Mesendoderm (in vitro differentiated cells): ENCODE results near the gene ARID1B.

Experiments used
- DNase-seq: peaks from one replicate; pipeline ENCODE4 v3.0.0; 2013
- H2AK5ac ChIP-seq: 2 replicates; pipeline ENCODE4 v1.6.1; 2013; ENCODE audit warnings: low read length, inconsistent platforms
- H2BK120ac ChIP-seq: 2 replicates; pipeline ENCODE4 v1.6.1; 2013; ENCODE audit warnings: low read depth, mild to moderate bottlenecking, low read length, moderate library complexity, mixed read lengths
- H2BK15ac ChIP-seq: replicated peaks from 2 replicates; pipeline ENCODE4 v1.6.1; 2013; ENCODE audit warnings: low read depth, mild to moderate bottlenecking, moderate library complexity
- H2BK5ac ChIP-seq: 2 replicates; pipeline ENCODE4 v1.6.1; 2013; ENCODE audit warnings: low read length, inconsistent platforms
- H3K18ac ChIP-seq: 2 replicates; pipeline ENCODE4 v1.6.1; 2013; ENCODE audit warnings: mild to moderate bottlenecking, low read length, mixed read lengths
- H3K23ac ChIP-seq: one replicate; pipeline ENCODE4 v1.6.1; 2013; ENCODE audit warnings: low read length
- H3K27ac ChIP-seq: 2 replicates; pipeline ENCODE4 v1.5.1; 2013; ENCODE audit warnings: low read depth, mild to moderate bottlenecking, inconsistent platforms, low read length, moderate library complexity
- H3K27me3 ChIP-seq: 2 replicates; pipeline ENCODE4 v1.6.1; 2013; ENCODE audit warnings: low read length, control low read depth, mild to moderate bottlenecking, inconsistent platforms; ENCODE audit not compliant: insufficient read depth, poor library complexity
- H3K36me3 ChIP-seq: 2 replicates; pipeline ENCODE4 v1.6.1; 2013; ENCODE audit warnings: low read length, inconsistent platforms; ENCODE audit not compliant: control insufficient read depth, insufficient read depth
- H3K4ac ChIP-seq: one replicate; pipeline ENCODE4 v1.6.1; 2013; ENCODE audit warnings: low read depth, mild to moderate bottlenecking, low read length, moderate library complexity
- H3K4me1 ChIP-seq: 2 replicates; pipeline ENCODE4 v1.6.1; 2013; ENCODE audit warnings: low read depth, low read length, inconsistent platforms; ENCODE audit not compliant: control insufficient read depth
- H3K4me2 ChIP-seq: 2 replicates; pipeline ENCODE4 v1.6.1; 2013; ENCODE audit warnings: low read length
- H3K4me3 ChIP-seq: 2 replicates; pipeline ENCODE4 v1.5.1; 2013; ENCODE audit warnings: mild to moderate bottlenecking, low read length
- H3K56ac ChIP-seq: one replicate; pipeline ENCODE4 v1.6.1; 2013; ENCODE audit warnings: low read length
- H3K79me1 ChIP-seq: 2 replicates; pipeline ENCODE4 v1.6.1; 2013; ENCODE audit warnings: low read length, inconsistent platforms
- H3K79me2 ChIP-seq: 2 replicates; pipeline ENCODE4 v1.6.1; 2013; ENCODE audit warnings: mild to moderate bottlenecking, low read length; ENCODE audit not compliant: control insufficient read depth, insufficient read depth
- H3K9ac ChIP-seq: 2 replicates; pipeline ENCODE4 v1.6.1; 2013; ENCODE audit warnings: low read length, inconsistent platforms
- H4K5ac ChIP-seq: one replicate; pipeline ENCODE4 v1.6.1; 2013; ENCODE audit warnings: low read length
- H4K8ac ChIP-seq: one replicate; pipeline ENCODE4 v1.6.1; 2013; ENCODE audit warnings: low read depth, mild to moderate bottlenecking, control low read depth, low read length, moderate library complexity
- WGBS: extraction: QIAGEN DNeasy Blood & Tissue Kit; methylation state at CpG from one replicate; pipeline ENCODE4 v1.1.7; 2013; ENCODE audit warnings: low lambda C conversion rate, missing lambda C conversion rate; ENCODE audit not compliant: insufficient coverage; ENCODE audit errors: extremely low coverage; 5-methylcytosine and 5-hydroxymethylcytosine counted together

The ARID1B gene

GRCh38 chr6:157024745-157025144 is 247.6 kb downstream of the ARID1B start:
- Histone ChIP-seq H4K8ac (no peak overlapping the region), H3K79me2 (peaks cover 22% of the 10 kb centered on the region), H3K18ac (no peak overlapping the region), H3K27me3 (no peaks in the 10 kb centered on the region), H2AK5ac (no peak overlapping the region), H3K36me3 (no peaks in the 10 kb centered on the region), H4K5ac (no peak overlapping the region), H2BK5ac (no peak overlapping the region), H3K9ac (no peak overlapping the region), H3K56ac (no peak overlapping the region), H3K4me1 (no peaks in the 10 kb centered on the region), H3K27ac (no peak overlapping the region), H3K4me3 (no peak overlapping the region), H3K4ac (no peak overlapping the region), H3K4me2 (no peak overlapping the region), H2BK120ac (no peak overlapping the region), H3K23ac (no peak overlapping the region), H3K79me1 (peaks cover 5% of the 10 kb centered on the region), H2BK15ac (no peak overlapping the region)
- DNase-seq = no peak
- no CpG with 5 or more reads among the region's 3 CpGs for WGBS

- no peak overlapping the region for H2BK15ac ChIP-seq
- H3K56ac ChIP-seq = no peak overlapping the region
- H4K8ac ChIP-seq = no peak overlapping the region
- H3K27ac ChIP-seq = no peak overlapping the region
- H2BK5ac ChIP-seq = no peak overlapping the region
- no peaks in the 10 kb centered on the region for H3K36me3 ChIP-seq
- peaks cover 9% of the 10 kb centered on the region for H3K79me1 ChIP-seq
- H3K4ac ChIP-seq = no peak overlapping the region
- no peak overlapping the region for H4K5ac ChIP-seq
- no peak overlapping the region for H2AK5ac ChIP-seq
- no peak overlapping the region for H3K23ac ChIP-seq
- peaks cover 27% of the 10 kb centered on the region for H3K79me2 ChIP-seq
- no peak overlapping the region for H3K4me2 ChIP-seq
- H3K18ac ChIP-seq = no peak overlapping the region
- no CpG with 5 or more reads among the region's 1 CpG for WGBS
- H3K4me3 ChIP-seq = no peak overlapping the region
- no peaks in the 10 kb centered on the region for H3K4me1 ChIP-seq
- DNase-seq = no peak
- no peak overlapping the region for H3K9ac ChIP-seq
- H3K27me3 ChIP-seq = no peaks in the 10 kb centered on the region
- no peak overlapping the region for H2BK120ac ChIP-seq
Observed at GRCh38 chr6:157025437-157025836, 248.3 kb downstream of the ARID1B start.

GRCh38 chr6:157029980-157030690 is 253.0 kb downstream of the ARID1B start:
- H4K5ac ChIP-seq = no peak overlapping the region
- no peak overlapping the region for H4K8ac ChIP-seq
- H3K79me1 ChIP-seq = peaks cover 8% of the 10 kb centered on the region
- no peak overlapping the region for H3K4me2 ChIP-seq
- peaks cover 2% of the 10 kb centered on the region for H3K4me1 ChIP-seq
- no peak overlapping the region for H3K23ac ChIP-seq
- no peak for DNase-seq
- H3K27ac ChIP-seq = no peak overlapping the region
- no CpG with 5 or more reads among the region's 4 CpGs for WGBS
- no peak overlapping the region for H3K4me3 ChIP-seq
- H3K27me3 ChIP-seq = no peaks in the 10 kb centered on the region
- no peak overlapping the region for H3K56ac ChIP-seq
- H2BK120ac ChIP-seq = no peak overlapping the region
- no peak overlapping the region for H3K18ac ChIP-seq
- no peak overlapping the region for H2BK15ac ChIP-seq
- no peaks in the 10 kb centered on the region for H3K36me3 ChIP-seq
- no peak overlapping the region for H2BK5ac ChIP-seq
- no peak overlapping the region for H2AK5ac ChIP-seq
- H3K79me2 ChIP-seq = peaks cover 14% of the 10 kb centered on the region
- H3K4ac ChIP-seq = no peak overlapping the region
- no peak overlapping the region for H3K9ac ChIP-seq

GRCh38 chr6:157030755-157031154 is 253.6 kb downstream of the ARID1B start:
- no peak for DNase-seq
- Histone ChIP-seq H3K9ac (no peak overlapping the region), H4K8ac (no peak overlapping the region), H4K5ac (no peak overlapping the region), H3K4me1 (peaks cover 2% of the 10 kb centered on the region), H3K18ac (no peak overlapping the region), H3K4me3 (no peak overlapping the region), H3K56ac (no peak overlapping the region), H3K36me3 (no peaks in the 10 kb centered on the region), H3K27me3 (no peaks in the 10 kb centered on the region), H3K23ac (no peak overlapping the region), H2BK120ac (no peak overlapping the region), H3K79me1 (peaks cover 8% of the 10 kb centered on the region), H2AK5ac (no peak overlapping the region), H3K79me2 (peaks cover 11% of the 10 kb centered on the region), H3K4ac (no peak overlapping the region), H3K4me2 (no peak overlapping the region), H3K27ac (no peak overlapping the region), H2BK5ac (no peak overlapping the region), H2BK15ac (no peak overlapping the region)
- no CpG with 5 or more reads among the region's 10 CpGs for WGBS

DNA sequence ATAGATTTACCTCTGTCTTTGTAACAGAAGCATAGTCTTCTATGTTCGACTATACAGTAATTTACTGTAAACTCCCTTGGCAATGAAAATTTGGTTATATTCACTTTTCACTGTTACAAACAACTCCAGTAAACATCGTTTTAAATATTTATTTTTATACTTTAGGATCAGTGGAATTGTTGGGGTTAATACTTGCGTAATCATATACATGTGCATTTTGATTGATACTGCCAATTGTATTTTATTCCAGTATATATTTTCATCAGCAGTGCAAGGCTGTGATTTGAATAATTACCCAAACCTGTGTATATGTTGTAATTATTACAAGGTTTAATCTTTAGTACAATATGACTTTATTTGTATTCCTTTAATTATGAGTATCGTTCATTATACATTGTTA is 255.7 kb downstream of the ARID1B start:
- H2BK15ac ChIP-seq = no peak overlapping the region
- no peak overlapping the region for H3K18ac ChIP-seq
- H3K36me3 ChIP-seq = no peaks in the 10 kb centered on the region
- no CpG with 5 or more reads among the region's 4 CpGs for WGBS
- H3K4me3 ChIP-seq = no peak overlapping the region
- H3K27ac ChIP-seq = no peak overlapping the region
- H3K4me1 ChIP-seq = peaks cover 2% of the 10 kb centered on the region
- DNase-seq = no peak
- H3K9ac ChIP-seq = no peak overlapping the region
- H3K4ac ChIP-seq = no peak overlapping the region
- no peak overlapping the region for H2AK5ac ChIP-seq
- no peak overlapping the region for H3K23ac ChIP-seq
- H3K4me2 ChIP-seq = no peak overlapping the region
- H2BK120ac ChIP-seq = no peak overlapping the region
- no peaks in the 10 kb centered on the region for H3K27me3 ChIP-seq
- H3K79me2 ChIP-seq = peaks cover 10% of the 10 kb centered on the region
- no peak overlapping the region for H4K8ac ChIP-seq
- no peak overlapping the region for H2BK5ac ChIP-seq
- H3K56ac ChIP-seq = no peak overlapping the region
- peaks cover 8% of the 10 kb centered on the region for H3K79me1 ChIP-seq
- H4K5ac ChIP-seq = no peak overlapping the region
